Natural killer cell (primary cell): ENCODE data around the gene ADA. TPM values are rescaled to one million over a fixed set of nuclear protein-coding genes. Genes with fewer than 3 reads are reported as not detected.

ENCODE experiments used
- ATAC-seq, 3 donors: fragments of 150-1000 bp in 2 of 3; fragments of 200-7000 bp in 1 of 3; cut with Tn5 transposase; 1 replicate in 1 of 3; 2 replicates in 2 of 3; pipeline ENCODE4 v1.10.0; 2021; ENCODE audit warnings: mild to moderate bottlenecking in 2 of 3, moderate library complexity in 2 of 3
- DNase-seq, 2 donors: peaks; one replicate each; pipeline versions ENCODE4 v3.0.0 to v3.0.0-alpha.2; 2013 to 2021; ENCODE audit warnings: mixed read lengths in 1 of 2
- H3K27ac ChIP-seq: one replicate; pipeline ENCODE4 v1.5.1; 2013; ENCODE audit warnings: mild to moderate bottlenecking, low read length
- H3K27me3 ChIP-seq: one replicate; pipeline ENCODE4 v1.6.1; 2013; ENCODE audit warnings: low read length; ENCODE audit not compliant: control insufficient read depth, insufficient read depth
- H3K36me3 ChIP-seq: one replicate; pipeline ENCODE4 v1.6.1; 2013; ENCODE audit warnings: low read length; ENCODE audit not compliant: control insufficient read depth, insufficient read depth
- H3K4me1 ChIP-seq: one replicate; pipeline ENCODE4 v1.6.1; 2013; ENCODE audit warnings: low read length; ENCODE audit not compliant: control insufficient read depth, insufficient read depth
- H3K4me3 ChIP-seq: one replicate; pipeline ENCODE4 v1.5.1; 2013; ENCODE audit warnings: low read length
- H3K9me3 ChIP-seq: one replicate; pipeline ENCODE4 v1.6.1; 2013; ENCODE audit warnings: low read length; ENCODE audit not compliant: control insufficient read depth, insufficient read depth
- H3K27ac Mint-ChIP-seq, 2 donors: one replicate each; pipeline ENCODE4 v1.8.0; 2022; ENCODE audit warnings: mild to moderate bottlenecking in 2 of 2, mixed read lengths in 2 of 2, moderate library complexity in 1 of 2
- H3K27me3 Mint-ChIP-seq, 2 donors: one replicate each; pipeline ENCODE4 v1.8.0; 2022; ENCODE audit warnings: low read depth in 2 of 2, mixed read lengths in 2 of 2
- H3K36me3 Mint-ChIP-seq: one replicate; pipeline ENCODE4 v1.8.0; 2022; ENCODE audit warnings: mixed read lengths
- H3K4me1 Mint-ChIP-seq, 2 donors: one replicate each; pipeline ENCODE4 v1.8.0; 2022; ENCODE audit warnings: mixed read lengths in 2 of 2
- H3K4me3 Mint-ChIP-seq: one replicate; pipeline ENCODE4 v1.8.0; 2022; ENCODE audit warnings: mild to moderate bottlenecking, moderate library complexity, mixed read lengths
- H3K9me3 Mint-ChIP-seq, 2 donors: one replicate each; pipeline ENCODE4 v1.8.0; 2022; ENCODE audit warnings: mixed read lengths in 2 of 2
- CTCF ChIP-seq: fragments of 200-600 bp; IDR thresholded peaks from one replicate; pipeline ENCODE4 v1.8.0; 2022; ENCODE audit warnings: antibody characterized with exemption
- WGBS: methylation state at CpG from one replicate; pipeline ENCODE4 v1.1.7; 2013; ENCODE audit warnings: missing lambda C conversion rate; ENCODE audit not compliant: insufficient coverage; 5-methylcytosine and 5-hydroxymethylcytosine counted together
- intact Hi-C: fragments of 100-400 bp; cut with micrococcal nuclease; formaldehyde crosslinking; loops from one replicate; pipeline ENCODE4 v1.14.2; 2022
- total RNA-seq, 4 donors: library from RNA; stranded (reverse); fragments of 120-200 nt in 1 of 4; gene quantifications; one replicate each; pipeline versions ENCODE4 v1.2.3 to v1.2.4, GENCODE V29; 2013 to 2022

Gene ADA
- total RNA-seq, 3 donors from 2014 or later (not counting 1 experiment from before 2014, with no cell fraction given): 71.7 to 94.2 (median 73.9) TPM

GRCh38 chr20:44646023-44646640 is 5.4 kb downstream of the ADA start:
- Histone ChIP-seq H3K27me3 (no peaks in the 10 kb centered on the region), H3K36me3 (no peaks in the 10 kb centered on the region), H3K27ac (peak overlapping the region; percentile 73), H3K4me3 (no peak overlapping the region), H3K9me3 (no peaks in the 10 kb centered on the region), H3K4me1 (peaks cover 100% of the 10 kb centered on the region)
- Mint-ChIP-seq H3K27ac (peak overlapping the region; percentile 89 to 92), H3K4me1 (peaks cover 80 to 88% of the 10 kb centered on the region in 2 donors), H3K4me3 (peak overlapping the region; percentile 81), H3K9me3 (no peaks in the 10 kb centered on the region), H3K27me3 (no peaks in the 10 kb centered on the region), H3K36me3 (no peaks in the 10 kb centered on the region)
- ATAC-seq (no peak), DNase-seq (peak in 1 of 2 donors; percentile 59)
- intact Hi-C loops: no loop called here
- no peak for TF ChIP-seq CTCF
- WGBS: 13% methylated on average over 4 of the region's 4 CpGs

DNA sequence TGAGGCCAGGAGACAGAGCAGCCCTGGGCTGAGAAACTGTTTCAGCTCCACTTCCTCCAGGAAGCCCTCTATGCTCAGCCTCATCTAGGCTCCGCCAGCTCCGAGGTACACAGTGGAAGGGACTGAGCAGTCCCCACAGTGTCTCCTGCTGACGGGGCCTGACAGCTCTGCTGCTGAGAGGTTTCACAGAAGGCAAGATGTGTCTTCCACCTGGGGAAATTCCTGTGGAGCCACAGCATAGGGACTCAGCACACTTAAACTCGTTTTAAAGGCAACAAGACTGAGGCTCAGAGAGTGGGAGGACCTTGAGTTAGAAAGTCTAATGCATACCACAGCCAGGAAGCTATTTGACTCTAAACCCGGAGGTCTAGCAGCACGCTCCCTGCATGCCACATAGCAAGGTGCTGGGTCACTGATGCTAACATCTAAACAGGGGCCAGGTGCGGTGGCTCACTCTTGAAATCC is 6.8 kb downstream of the ADA start:
- no peak for TF ChIP-seq CTCF
- Histone ChIP-seq H3K4me1 (peaks cover 100% of the 10 kb centered on the region), H3K9me3 (peaks cover 3% of the 10 kb centered on the region), H3K36me3 (no peaks in the 10 kb centered on the region), H3K27me3 (no peaks in the 10 kb centered on the region), H3K4me3 (no peak overlapping the region), H3K27ac (peak overlapping the region; percentile 96)
- Mint-ChIP-seq H3K4me1 (peaks cover 75 to 86% of the 10 kb centered on the region in 2 donors), H3K27ac (peak overlapping the region; percentile 89 to 92), H3K36me3 (no peaks in the 10 kb centered on the region), H3K4me3 (peak overlapping the region; percentile 72), H3K27me3 (no peaks in the 10 kb centered on the region), H3K9me3 (no peaks in the 10 kb centered on the region)
- intact Hi-C loops: loop anchor here (1.0 to 2.0 kb wide), 3 partner anchors 34 to 122 kb away; partner anchors contain the start of gene SERINC3
- WGBS: 20% methylated on average over 7 of the region's 7 CpGs
- ATAC-seq: peak; percentile 56 to 71 (median 66)
- peak; percentile 50 to 87 for DNase-seq

DNA sequence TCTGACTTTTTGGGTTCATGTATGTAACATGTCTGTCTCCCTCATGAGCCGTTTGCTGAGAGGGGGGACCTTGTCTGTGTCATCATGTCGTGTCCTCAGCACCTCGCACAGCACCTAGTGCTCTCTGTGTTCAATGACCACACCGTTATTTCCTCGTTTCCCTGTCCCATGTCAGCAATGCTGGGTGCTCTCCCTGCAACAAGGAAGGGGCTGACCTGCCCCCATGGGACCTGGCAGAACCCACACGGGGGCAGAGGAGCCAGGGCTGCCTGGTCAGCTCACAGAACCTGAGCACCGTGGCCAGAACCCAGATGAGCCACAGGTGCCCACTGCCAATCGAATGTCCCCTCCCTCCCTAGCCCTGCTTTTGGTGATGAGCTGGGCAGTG is 7.3 kb downstream of the ADA start:
- WGBS: 47% methylated on average over 8 of the region's 8 CpGs
- H3K4me3 ChIP-seq: no peak overlapping the region
- Mint-ChIP-seq H3K9me3 (no peaks in the 10 kb centered on the region), H3K27ac (peak overlapping the region; percentile 89 to 92), H3K4me1 (peaks cover 76 to 87% of the 10 kb centered on the region in 2 donors), H3K36me3 (no peaks in the 10 kb centered on the region), H3K27me3 (no peaks in the 10 kb centered on the region), H3K4me3 (peak overlapping the region; percentile 76)
- peak overlapping the region; percentile 96 for H3K27ac ChIP-seq
- H3K27me3 ChIP-seq: no peaks in the 10 kb centered on the region
- peaks cover 98% of the 10 kb centered on the region for H3K4me1 ChIP-seq
- DNase-seq (peak in 1 of 2 donors; percentile 57), ATAC-seq (peak in 1 of 3 donors; percentile 16)
- no peaks in the 10 kb centered on the region for H3K36me3 ChIP-seq
- intact Hi-C loops: loop anchor here (1.0 to 2.0 kb wide), 3 partner anchors 34 to 122 kb away; partner anchors contain the start of gene SERINC3
- H3K9me3 ChIP-seq: peaks cover 3% of the 10 kb centered on the region
- TF ChIP-seq CTCF: no peak
